Measurements from ENCODE around the gene REV3L. TPM values are rescaled to one million over a fixed set of nuclear protein-coding genes. Genes with fewer than 3 reads are reported as not detected.

The REV3L gene
- total and polyA plus RNA-seq, 2 donors (not counting 3 experiments of a cell fraction or from before 2014, with no cell fraction given), result 6.0 to 22.7 TPM

DNA sequence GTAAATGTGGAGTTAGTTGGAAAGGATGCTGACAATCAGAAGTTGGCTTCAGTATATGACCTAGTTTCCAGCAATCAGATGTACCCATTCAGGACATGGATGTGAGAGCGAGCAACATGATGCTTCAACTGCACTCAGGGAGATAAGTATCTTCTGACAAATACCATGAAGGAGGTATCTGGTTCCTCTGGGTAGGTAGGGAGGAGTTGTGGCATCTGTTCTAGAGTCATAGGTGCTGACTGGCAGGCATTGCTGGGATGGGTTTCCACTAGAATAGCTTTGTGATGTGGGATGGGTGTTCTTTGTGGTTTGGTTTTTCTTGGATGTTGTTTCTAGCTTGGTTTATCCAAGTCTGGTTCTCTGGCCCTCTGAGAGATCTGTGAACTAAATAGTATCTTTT, 3.9 kb upstream of the REV3L start:
- TF ChIP-seq POLR2A (IDR thresholded peaks at IDR 0.05; ENCODE audit: low read depth, low read length), result no peak
- TF ChIP-seq JUN (IDR thresholded peaks at IDR 0.05; ENCODE audit: borderline replicate concordance, insufficient read depth, insufficient read length, low read depth), result no peak
- no peak for TF ChIP-seq GATA2 (IDR thresholded peaks at IDR 0.05; ENCODE audit: insufficient read depth, insufficient read length, low read depth, low read length)
- TF ChIP-seq, protein P1, sequence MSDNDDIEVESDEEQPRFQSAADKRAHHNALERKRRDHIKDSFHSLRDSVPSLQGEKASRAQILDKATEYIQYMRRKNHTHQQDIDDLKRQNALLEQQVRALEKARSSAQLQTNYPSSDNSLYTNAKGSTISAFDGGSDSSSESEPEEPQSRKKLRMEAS (IDR thresholded peaks at IDR 0.05; ENCODE audit: insufficient read depth, insufficient read length), result no peak
- no peak for TF ChIP-seq FOS (IDR thresholded peaks at IDR 0.05; ENCODE audit: borderline replicate concordance, insufficient read depth, low read length)
- no peak for TF ChIP-seq POLR2AphosphoS5 (IDR thresholded peaks at IDR 0.05; ENCODE audit: insufficient read depth, low read depth, low read length)
- TF ChIP-seq CTCF (IDR thresholded peaks at IDR 0.05; ENCODE audit: extremely low read depth in 1 of 2, insufficient read depth in 1 of 2, low read depth in 1 of 2, low read length in 2 of 2), result no peak
- no peak for TF ChIP-seq EZH2 (IDR thresholded peaks at IDR 0.05; ENCODE audit: borderline replicate concordance, low read depth, low read length, severe bottlenecking)
- Histone ChIP-seq H3K9me1 (replicated peaks; ENCODE audit: control insufficient read depth, extremely low read depth, insufficient read depth, low read length) (no peaks in the 10 kb centered on the region), H3K27ac (ENCODE audit: insufficient read depth, low read depth, low read length) (no peak overlapping the region), H3K9me3 (replicated peaks; ENCODE audit: control insufficient read depth, insufficient read depth, low read length) (no peaks in the 10 kb centered on the region), H3K36me3 (ENCODE audit: control insufficient read depth in 2 of 2, extremely low read depth in 1 of 2, insufficient read depth in 2 of 2, low read length in 2 of 2) (no peaks in the 10 kb centered on the region), H4K20me1 (replicated peaks; ENCODE audit: control insufficient read depth, extremely low read depth, insufficient read depth, low read length) (no peaks in the 10 kb centered on the region), H3K4me1 (ENCODE audit: control insufficient read depth, extremely low read depth, insufficient read depth, low read length) (peaks cover 12% of the 10 kb centered on the region), H3K4me3 (replicated peaks in 1 of 3; ENCODE audit: insufficient read depth in 1 of 3, low read depth in 1 of 3, low read length in 3 of 3) (no peak overlapping the region), H3K27me3 (ENCODE audit: control insufficient read depth in 2 of 2, insufficient read depth in 2 of 2, low read length in 2 of 2) (no peaks in the 10 kb centered on the region), H3K79me2 (ENCODE audit: control insufficient read depth, insufficient read depth, low read length) (peaks cover 26% of the 10 kb centered on the region), H3K9ac (replicated peaks; ENCODE audit: extremely low read depth, insufficient read depth, low read length) (no peak overlapping the region), H2AFZ (ENCODE audit: low read depth, low read length) (no peak overlapping the region), H3K4me2 (ENCODE audit: insufficient read depth, low read length) (no peak overlapping the region)
- ChIA-PET POLR2A (no interaction called here), CTCF (interaction anchor here (1.2 to 1.3 kb wide), 2 partner anchors 23 to 156 kb away, joined by 4 read pairs; no protein-coding TSS in a partner anchor)
- intact Hi-C loops (cut with micrococcal nuclease), result no loop called here
- dilution Hi-C loops (cut with MboI; ENCODE audit: extremely low pct_ligation_motif_present, low sequenced_read_pairs), result no loop called here
- no peak for DNase-seq (ENCODE audit: low read depth, low spot score)
- no TSS peak for BruUV-seq (replicated peaks)
- FAIRE-seq, result no peak

Data from endothelial cell of umbilical vein (primary cell).